NCI-H1105 treated with DMSO at 0.1 percent for 48 hours (cell line): ENCODE measurements around the gene CLIC1.

Source experiments
- DNase-seq: peaks from one replicate; lab custom pipeline; 2025; lab: John Stamatoyannopoulos, UW

Gene CLIC1

DNA sequence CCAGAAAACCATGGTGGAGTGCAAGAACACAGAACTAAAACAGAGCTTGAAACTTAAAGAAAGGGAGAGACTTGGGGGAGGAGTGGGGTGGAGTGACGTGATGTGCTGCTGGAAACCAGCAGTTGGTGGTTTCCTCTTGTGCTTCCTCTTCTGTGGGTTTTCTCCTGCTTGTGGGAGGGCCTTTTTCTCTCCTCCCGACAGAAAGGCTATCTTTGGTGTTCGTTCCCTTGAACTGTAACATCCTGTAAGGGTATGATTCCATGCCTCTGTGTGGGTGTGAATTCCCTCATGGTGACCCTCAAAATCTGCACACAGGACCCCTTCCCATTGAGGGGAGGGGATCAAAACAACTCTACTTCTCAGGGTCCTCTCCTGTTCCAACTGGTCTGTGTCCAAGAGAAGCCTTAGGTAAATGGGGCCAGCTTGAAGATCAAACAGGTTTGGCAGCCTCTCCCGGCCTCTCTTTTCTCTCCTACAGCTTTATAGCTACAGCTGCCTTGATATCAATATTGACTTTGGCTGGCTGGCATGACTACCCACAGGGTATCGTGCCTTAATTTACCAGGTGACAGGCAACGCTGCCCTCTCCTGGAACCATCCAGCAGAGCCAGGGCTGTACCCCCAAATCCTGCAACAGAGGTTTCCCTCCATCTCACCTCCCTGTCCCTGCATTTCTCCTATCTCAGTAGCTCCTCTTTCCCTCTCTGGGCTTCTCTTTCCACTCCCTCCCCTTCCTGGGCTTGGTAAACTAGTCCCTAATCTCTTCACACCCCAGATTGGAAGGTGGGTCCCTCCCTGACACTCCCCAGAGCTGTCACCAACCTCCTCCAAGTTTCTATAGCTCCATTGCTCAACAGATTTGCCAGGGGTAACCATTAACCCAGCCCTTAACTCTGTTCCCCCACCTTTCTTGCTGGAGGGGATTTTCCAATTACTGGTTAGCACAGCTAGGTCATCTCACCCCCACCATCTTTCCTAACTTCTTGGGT lies 2.0 kb upstream of the CLIC1 start:
- DNase-seq, result no peak

DNA sequence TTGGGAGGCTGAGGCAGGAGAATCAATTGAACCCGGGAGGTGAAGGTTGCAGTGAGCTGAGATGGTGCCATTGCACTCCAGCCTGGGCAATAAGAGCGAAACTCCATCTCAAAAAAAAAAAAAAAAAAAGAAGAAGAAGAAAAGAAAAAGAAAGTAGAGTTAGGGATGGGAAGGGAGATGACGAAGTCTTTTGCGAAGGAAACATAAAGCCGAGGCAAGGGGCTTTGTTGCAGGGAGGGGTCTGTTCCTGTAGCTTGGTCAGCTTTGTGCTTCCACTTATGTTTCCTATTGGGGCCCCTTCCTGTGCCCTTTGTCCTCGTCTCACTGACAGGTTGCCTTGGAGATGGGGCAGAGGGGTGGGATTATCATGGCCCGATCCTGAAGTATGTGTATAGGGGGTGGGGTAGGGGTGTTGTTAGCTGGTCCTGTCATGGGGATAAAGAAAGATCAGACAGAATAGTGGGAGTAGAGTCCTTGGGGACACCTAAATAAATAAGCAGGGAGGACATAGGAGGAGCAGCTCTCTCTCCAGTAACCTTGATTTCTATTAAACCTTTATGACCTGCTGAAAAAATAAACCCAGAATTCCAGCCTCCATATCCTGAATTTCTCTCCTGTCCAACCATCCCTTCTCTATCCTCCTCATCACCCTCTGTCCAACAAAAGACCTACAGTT lies 1.1 kb upstream of the CLIC1 start:
- no peak for DNase-seq

DNA sequence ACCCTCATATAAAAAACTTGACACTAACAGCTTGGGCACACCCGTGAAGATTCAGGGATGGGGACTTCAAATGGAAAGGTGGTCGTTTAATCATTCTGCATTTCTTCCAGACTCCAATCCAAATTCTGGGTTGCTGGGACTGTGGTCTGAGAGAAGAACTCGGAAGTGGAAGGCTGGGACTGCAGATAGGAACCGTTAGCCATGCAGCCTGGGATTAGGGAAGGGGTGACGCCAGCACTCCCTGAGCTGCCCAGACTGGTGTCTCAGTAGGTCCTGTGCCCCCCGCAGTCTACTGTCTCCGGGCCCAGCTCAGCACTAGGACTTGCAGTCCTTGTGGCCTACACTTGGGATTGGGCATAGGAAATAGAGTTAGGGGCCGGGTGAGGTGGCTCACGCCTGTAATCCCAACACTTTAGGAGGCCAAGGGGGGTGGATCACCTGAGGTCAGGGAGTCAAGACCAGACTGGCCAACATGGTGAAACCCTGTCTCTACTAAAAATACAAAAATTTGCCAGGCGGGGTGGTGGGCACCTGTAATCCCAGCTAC lies 511 bp upstream of the CLIC1 start:
- no peak for DNase-seq

DNA sequence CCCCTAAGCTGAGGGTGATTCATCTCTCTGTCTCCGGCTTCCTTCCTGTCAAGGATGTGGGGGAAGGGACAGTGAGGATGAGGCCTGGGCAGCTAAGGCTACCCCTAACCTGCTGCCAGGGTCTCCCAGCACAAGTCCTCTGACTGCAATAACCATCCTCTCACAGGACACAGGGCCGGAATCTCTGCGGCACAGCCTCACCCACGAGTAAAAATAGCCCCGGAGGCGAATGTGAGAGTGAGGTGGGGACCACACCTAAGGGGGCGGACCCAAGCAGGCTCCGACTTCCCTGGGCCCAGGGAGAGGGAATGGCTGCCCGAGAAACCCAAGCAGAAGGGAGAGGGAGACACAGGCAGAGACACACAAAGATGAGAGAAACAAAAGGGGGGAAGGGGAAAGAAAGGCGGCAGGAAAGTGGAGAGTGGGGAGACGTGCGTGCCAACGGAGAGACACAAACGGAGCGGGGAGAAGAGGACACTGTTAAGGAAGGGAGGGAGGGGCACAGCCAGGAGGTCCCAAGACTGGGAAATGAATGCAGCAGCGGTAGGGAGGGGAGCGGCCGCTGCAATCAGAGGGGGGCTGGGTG lies 1.4 kb downstream of the CLIC1 start:
- no peak for DNase-seq

DNA sequence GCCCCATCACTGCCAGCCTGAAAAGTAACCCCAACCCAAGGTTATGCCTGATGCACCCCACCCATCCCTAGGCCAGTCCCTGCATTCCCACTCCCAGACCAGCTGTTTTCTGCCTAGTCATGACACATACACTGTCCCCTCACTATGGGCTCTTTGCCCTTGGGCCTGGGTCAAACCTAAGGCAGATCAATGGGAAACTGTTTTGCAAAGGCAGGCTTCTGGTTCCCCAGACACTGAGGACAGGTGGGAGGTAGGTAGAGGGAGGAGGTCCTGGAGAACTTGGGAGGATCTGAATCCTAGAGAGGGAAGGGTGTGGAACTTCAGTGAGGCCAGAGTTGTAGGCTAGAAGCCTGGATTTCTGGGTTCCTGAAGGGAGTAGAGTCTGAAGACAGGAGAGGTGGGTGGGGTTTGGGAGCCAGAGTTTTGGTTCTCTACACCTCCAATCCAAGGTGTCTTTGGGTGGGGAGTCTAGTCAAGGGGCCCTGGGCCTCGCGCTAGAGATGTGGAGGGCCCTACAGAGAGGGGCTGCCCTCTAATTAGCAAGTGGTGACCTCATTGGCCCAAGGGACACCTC lies 2.0 kb downstream of the CLIC1 start:
- no peak for DNase-seq

GRCh38 chr6:31733734-31734133 lies 2.6 kb downstream of the CLIC1 start:
- no peak for DNase-seq

DNA sequence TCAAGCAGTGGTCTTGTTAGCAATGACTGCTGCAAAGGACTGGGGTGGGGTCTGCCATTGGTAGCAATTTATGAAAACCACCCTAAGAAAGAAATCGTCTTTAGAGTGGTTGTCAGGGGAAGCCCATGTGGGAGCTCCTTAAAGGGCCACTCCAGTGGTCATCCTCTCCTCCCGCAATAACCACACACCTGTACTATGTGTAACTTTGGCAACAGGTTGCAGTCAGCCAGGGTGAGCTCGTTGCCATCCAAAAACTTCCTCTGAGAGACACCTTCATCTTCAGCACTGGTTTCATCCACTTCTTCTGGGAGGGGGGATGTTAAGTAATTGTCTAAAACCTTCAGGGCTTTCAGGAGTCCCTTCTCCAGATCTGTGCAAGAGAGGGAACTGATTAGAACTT lies 4.3 kb downstream of the CLIC1 start:
- no peak for DNase-seq

DNA sequence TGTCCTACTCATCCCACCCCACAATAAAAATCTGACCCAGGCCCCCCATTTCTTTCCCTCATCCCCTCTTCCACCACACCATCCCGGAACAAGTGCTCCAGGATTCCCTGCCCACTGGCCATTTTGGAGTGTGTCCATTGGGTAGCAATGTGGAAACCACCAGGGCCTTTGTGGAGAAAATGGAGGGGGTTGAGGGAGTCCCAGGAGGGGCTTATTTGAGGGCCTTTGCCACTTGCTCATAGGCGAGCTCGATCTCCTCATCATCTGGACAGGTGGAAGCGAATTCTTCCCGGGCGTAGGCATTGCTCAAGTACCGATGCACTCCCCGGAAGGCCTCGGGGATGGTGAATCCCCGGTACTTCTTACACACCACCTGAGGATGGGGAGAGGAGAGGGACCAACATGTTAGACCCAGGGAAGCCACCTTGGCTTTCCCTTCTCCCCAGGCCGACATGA lies 5.7 kb downstream of the CLIC1 start:
- DNase-seq, result no peak

- peak; percentile 70 for DNase-seq
These were observed 6.2 kb downstream of the CLIC1 start for GRCh38 chr6:31729979-31730630.

- peak; percentile 82 for DNase-seq
These were observed 6.8 kb downstream of the CLIC1 start for GRCh38 chr6:31729515-31729978.

DNA sequence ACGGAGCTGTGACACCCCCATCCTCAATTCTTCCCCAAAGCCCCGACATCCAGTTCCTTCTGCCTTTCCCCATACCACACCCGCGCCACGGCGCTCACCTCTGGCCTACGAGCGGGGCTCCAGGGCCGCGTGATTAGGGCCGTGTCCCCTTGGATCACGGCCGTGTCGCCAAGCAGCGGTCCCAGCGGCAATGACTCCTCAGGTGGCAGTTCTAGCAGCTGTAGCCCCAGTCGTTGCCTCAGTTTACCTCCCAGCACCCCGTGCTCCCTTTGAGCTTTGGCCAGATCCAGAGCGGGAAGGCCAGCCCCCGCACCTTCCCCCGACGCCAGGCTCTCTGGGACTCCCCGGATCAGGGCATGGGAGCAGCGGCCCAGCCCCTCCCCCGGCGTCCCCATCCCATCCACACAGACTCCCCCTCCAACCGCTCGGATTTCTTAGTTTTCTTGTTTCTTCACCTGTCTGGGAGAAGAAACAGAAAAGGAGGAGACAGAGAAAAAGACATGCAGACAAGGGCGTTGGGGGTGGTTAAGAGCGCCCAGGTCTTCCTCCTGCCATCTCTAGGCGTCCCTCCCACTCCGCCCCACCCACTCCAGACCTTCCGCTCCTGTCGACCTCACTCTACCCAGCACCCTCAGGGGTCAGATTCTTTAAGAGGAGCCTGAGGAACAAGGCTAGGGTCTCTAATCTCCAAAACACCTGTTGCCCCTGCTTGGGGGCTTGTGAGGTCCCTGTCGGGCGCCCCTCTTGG lies 7.4 kb downstream of the CLIC1 start, which contains the start of gene DDAH2:
TSS of gene DDAH2 (minus strand) at position 533 of the 748 bp plus-strand sequence. CDS start at position 395, 138 bp downstream.
- DNase-seq, result no peak

- DNase-seq, result no peak
These were observed 8.3 kb downstream of the CLIC1 start for GRCh38 chr6:31727717-31728671.

DNA sequence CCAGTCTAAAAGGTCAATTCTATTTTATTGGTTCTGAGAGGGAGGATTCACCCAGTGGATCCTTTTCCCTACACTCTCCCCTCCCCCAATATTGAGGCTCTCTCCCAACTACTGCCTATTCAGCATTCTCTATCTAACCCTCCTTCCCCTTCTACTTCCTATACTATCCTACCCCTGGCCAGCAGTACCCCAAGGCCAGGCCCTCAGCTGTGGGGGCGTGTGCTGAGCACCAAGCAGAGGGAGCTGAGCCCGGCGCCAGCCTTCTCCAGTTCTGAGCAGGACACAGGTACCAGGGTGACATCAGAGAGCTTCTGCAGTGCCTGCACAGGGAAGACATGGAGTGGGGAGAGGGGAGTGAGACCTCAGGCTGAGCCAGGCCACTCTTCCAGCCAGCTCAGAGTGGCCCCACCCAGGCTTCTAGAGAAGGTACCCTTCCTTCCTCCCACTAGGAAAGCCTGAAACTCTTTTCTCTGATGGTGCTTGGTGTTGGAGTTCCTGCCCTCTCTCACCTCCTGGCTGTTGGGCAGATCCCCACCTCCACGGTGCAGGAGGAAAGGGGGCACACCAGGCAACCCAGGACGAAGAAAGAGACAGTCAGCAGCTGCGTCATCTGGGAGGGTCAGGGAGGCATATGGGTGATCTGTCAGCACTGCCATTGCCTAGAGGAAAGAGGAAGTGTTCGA lies 9.2 kb downstream of the CLIC1 start:
- no peak for DNase-seq

GRCh38 chr6:31725502-31726350 lies 10.6 kb downstream of the CLIC1 start:
- no peak for DNase-seq

DNA sequence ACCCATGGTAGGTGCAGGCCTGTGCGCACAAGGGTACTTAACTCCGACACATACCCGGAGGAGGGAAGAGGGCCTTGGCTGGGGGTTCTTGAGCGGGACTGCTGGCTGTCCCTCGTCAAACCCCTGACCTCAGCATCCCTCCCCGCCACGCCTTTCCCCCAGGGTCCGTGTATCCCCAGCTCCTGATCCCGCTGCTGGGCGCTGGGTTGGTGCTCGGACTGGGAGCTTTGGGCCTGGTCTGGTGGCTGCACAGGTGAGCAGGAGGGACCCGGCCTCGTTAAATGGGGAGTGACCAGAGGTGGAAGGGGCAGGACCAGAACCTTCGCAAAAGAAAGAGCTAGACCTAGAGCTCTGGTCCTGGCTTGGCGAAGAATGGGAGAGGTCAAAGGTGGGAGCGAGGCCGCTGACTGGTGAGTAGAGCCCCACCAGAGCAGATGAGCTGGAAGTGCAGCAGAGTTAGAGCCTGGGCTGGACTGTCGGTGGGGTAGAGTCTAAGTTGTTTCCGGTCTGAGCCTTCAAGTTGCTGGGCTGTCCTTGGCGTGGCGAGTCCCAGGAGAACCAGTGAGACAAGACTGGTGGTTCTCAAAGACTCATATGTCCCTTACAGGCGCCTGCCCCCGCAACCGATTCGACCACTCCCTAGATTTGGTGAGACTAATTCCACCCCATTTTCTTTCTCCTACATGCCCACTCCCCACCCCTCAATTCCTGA lies 12.2 kb downstream of the CLIC1 start:
- DNase-seq, result no peak

DNA sequence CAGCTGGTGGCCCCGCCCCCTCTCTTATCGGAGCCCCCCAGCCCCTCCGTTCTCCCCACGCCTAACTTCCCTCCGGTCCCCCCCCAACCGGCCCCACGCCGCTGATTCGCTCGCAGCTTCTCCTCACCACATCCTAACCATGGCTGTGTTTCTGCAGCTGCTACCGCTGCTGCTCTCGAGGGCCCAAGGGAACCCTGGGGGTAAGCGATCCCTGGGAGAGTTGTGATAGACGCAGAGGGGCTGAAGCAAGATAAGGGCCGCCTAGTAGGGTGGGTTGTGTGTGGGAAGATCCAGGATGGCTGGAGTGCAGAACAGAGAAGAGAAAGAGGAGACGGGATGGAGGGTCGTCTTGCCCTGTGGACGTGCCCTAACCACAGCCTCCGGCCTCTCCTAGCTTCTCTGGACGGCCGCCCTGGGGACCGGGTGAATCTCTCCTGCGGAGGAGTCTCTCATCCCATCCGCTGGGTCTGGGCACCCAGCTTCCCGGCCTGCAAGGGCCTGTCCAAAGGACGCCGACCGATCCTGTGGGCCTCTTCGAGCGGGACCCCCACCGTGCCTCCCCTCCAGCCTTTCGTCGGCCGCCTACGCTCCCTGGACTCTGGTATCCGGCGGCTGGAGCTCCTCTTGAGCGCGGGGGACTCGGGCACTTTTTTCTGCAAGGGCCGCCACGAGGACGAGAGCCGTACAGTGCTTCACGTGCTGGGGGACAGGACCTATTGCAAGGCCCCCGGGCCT lies 12.9 kb downstream of the CLIC1 start, which contains the start of gene MPIG6B:
TSS of gene MPIG6B (plus strand) at position 129 of the 735 bp plus-strand sequence. CDS start at position 140, 11 bp downstream.
- DNase-seq, result no peak
